Mammary epithelial cell (primary cell): ENCODE data around the gene DACT2.

Experiments
- CTCF ChIP-seq, 2 donors: IDR thresholded peaks in 1 of 2; conservative IDR thresholded peaks in 1 of 2; 2 replicates each; pipeline ENCODE4 v1.5.1; 2011 to 2012; ENCODE audit warnings: inconsistent platforms in 2 of 2, low read length in 2 of 2, mild to moderate bottlenecking in 2 of 2, control low read depth in 1 of 2, low read depth in 1 of 2; ENCODE audit not compliant: insufficient read depth in 1 of 2; ENCODE audit errors: extremely low read depth in 1 of 2
- EZH2 ChIP-seq: IDR thresholded peaks from 2 replicates; pipeline ENCODE4 v1.6.1; 2012; ENCODE audit warnings: low read length, inconsistent platforms, borderline replicate concordance

GRCh38 chr6:168305863-168306262, 13.7 kb downstream of the DACT2 start:
- TF ChIP-seq CTCF (conservative IDR thresholded peaks at IDR 0.05 in 1 of 2, IDR thresholded peaks at IDR 0.05 in 1 of 2; ENCODE audit: extremely low read depth in 1 of 2, insufficient read depth in 1 of 2, low read depth in 1 of 2, low read length in 2 of 2) (no peak), EZH2 (no peak)
